ENCODE results near the gene ZBTB39.

GRCh38 chr12:56948881-56949280 lies 57.5 kb downstream of the ZBTB39 start:
- TF ChIP-seq GATA2 (IDR thresholded peaks at IDR 0.05; ENCODE audit: low read depth, low read length) (no peak), GATA3 (IDR thresholded peaks at IDR 0.05; ENCODE audit: low read depth, low read length) (no peak)

Data from SH-SY5Y (cell line).